Mammary epithelial cell (primary cell): Measurements from ENCODE around the gene CHD9NB.

ENCODE experiments used
- EZH2 ChIP-seq: IDR thresholded peaks from 2 replicates; pipeline ENCODE4 v1.6.1; 2012; ENCODE audit warnings: low read length, inconsistent platforms, borderline replicate concordance
- TF ChIP-seq, protein P1 (sequence below), 2 donors: IDR thresholded peaks in 1 of 2; conservative IDR thresholded peaks in 1 of 2; 2 replicates each; pipeline ENCODE4 v1.5.1; 2011 to 2012; ENCODE audit warnings: inconsistent platforms in 2 of 2, low read length in 2 of 2, mild to moderate bottlenecking in 2 of 2, control low read depth in 1 of 2, low read depth in 1 of 2; ENCODE audit not compliant: insufficient read depth in 1 of 2; ENCODE audit errors: extremely low read depth in 1 of 2

DNA sequence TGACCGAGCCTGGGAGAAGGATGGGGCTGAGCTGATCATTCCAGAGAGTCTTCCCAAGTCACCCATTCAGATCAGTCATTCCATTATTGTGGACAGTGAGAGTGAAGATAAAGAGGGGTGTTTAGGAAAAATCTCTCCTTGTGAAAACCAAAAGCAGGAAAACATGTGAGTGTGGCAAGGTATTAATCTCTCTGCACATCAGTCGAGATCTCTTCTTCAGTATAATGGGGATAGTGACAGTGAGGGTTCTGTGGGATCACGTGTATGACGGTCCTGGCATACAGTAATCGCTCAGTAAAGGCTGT is 37.5 kb upstream of the CHD9NB start:
- TF ChIP-seq, protein P1, sequence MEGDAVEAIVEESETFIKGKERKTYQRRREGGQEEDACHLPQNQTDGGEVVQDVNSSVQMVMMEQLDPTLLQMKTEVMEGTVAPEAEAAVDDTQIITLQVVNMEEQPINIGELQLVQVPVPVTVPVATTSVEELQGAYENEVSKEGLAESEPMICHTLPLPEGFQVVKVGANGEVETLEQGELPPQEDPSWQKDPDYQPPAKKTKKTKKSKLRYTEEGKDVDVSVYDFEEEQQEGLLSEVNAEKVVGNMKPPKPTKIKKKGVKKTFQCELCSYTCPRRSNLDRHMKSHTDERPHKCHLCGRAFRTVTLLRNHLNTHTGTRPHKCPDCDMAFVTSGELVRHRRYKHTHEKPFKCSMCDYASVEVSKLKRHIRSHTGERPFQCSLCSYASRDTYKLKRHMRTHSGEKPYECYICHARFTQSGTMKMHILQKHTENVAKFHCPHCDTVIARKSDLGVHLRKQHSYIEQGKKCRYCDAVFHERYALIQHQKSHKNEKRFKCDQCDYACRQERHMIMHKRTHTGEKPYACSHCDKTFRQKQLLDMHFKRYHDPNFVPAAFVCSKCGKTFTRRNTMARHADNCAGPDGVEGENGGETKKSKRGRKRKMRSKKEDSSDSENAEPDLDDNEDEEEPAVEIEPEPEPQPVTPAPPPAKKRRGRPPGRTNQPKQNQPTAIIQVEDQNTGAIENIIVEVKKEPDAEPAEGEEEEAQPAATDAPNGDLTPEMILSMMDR (conservative IDR thresholded peaks at IDR 0.05 in 1 of 2, IDR thresholded peaks at IDR 0.05 in 1 of 2; ENCODE audit: extremely low read depth in 1 of 2, insufficient read depth in 1 of 2, low read depth in 1 of 2, low read length in 2 of 2), result no peak
- TF ChIP-seq EZH2, result no peak
